HCT116 (cell line): ENCODE results near the gene PCDHGA2.
"Not testable (repeated sequence)": the region's sequence is repeated elsewhere in the genome, so short reads cannot be mapped to it uniquely, and the experiment has no call there.

Source experiments
- JUND ChIP-seq: IDR thresholded peaks from 2 replicates; pipeline ENCODE4 v1.6.1; 2012
- POLR2A ChIP-seq: IDR thresholded peaks from 2 replicates; pipeline ENCODE4 v1.7.0; 2011; ENCODE audit warnings: borderline replicate concordance; ENCODE audit not compliant: insufficient read depth, insufficient read length; ENCODE audit errors: extremely low read depth
- RAD21 ChIP-seq: IDR thresholded peaks from 2 replicates; pipeline ENCODE4 v1.6.1; 2012; ENCODE audit warnings: low read depth, mild to moderate bottlenecking
- TF ChIP-seq, protein P1 (sequence below), 3 experiments: fragments of 200-600 bp in 1 of 3; sonication (generic) in 1 of 3; IDR thresholded peaks in 2 of 3; conservative IDR thresholded peaks in 1 of 3; 2 replicates each; pipeline ENCODE4 v1.5.1; 2012 to 2017; ENCODE audit warnings: low read depth in 2 of 3, low read length in 2 of 3, antibody characterized with exemption in 1 of 3, borderline replicate concordance in 1 of 3, control low read depth in 1 of 3, mild to moderate bottlenecking in 1 of 3, mixed read lengths in 1 of 3, mixed run types in 1 of 3, moderate library complexity in 1 of 3; ENCODE audit not compliant: insufficient read depth in 1 of 3

- TF ChIP-seq, protein P1, sequence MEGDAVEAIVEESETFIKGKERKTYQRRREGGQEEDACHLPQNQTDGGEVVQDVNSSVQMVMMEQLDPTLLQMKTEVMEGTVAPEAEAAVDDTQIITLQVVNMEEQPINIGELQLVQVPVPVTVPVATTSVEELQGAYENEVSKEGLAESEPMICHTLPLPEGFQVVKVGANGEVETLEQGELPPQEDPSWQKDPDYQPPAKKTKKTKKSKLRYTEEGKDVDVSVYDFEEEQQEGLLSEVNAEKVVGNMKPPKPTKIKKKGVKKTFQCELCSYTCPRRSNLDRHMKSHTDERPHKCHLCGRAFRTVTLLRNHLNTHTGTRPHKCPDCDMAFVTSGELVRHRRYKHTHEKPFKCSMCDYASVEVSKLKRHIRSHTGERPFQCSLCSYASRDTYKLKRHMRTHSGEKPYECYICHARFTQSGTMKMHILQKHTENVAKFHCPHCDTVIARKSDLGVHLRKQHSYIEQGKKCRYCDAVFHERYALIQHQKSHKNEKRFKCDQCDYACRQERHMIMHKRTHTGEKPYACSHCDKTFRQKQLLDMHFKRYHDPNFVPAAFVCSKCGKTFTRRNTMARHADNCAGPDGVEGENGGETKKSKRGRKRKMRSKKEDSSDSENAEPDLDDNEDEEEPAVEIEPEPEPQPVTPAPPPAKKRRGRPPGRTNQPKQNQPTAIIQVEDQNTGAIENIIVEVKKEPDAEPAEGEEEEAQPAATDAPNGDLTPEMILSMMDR (IDR thresholded peaks at IDR 0.05 in 2 of 3, conservative IDR thresholded peaks at IDR 0.05 in 1 of 3; ENCODE audit: borderline replicate concordance in 1 of 3, insufficient read depth in 1 of 3, low read depth in 2 of 3, low read length in 2 of 3), result peak in 1 of 3 experiments; percentile 21; a peak in 1 of 6 replicates
- not testable (repeated sequence) for TF ChIP-seq JUND, POLR2A, RAD21
Measured at GRCh38 chr5:141375444-141376155, 37.0 kb downstream of the PCDHGA2 start.
